GM21381 (cell line): ENCODE data around the gene PYGB.

ENCODE experiments used
- ATAC-seq: cut with Tn5 transposase; IDR thresholded peaks from one replicate; pipeline ENCODE4 v1.9.1; 2021; ENCODE audit warnings: mild to moderate bottlenecking, moderate library complexity; ENCODE audit not compliant: unreplicated experiment

PYGB gene

GRCh38 chr20:25247956-25248785 lies at the start of gene PYGB:
TSS of gene PYGB (plus strand) at chr20:25248085. CDS start at chr20:25248179, 94 bp downstream.
- peak; percentile 67 for ATAC-seq

GRCh38 chr20:25198663-25199383 lies 49.1 kb upstream of the PYGB start:
- no peak for ATAC-seq

DNA sequence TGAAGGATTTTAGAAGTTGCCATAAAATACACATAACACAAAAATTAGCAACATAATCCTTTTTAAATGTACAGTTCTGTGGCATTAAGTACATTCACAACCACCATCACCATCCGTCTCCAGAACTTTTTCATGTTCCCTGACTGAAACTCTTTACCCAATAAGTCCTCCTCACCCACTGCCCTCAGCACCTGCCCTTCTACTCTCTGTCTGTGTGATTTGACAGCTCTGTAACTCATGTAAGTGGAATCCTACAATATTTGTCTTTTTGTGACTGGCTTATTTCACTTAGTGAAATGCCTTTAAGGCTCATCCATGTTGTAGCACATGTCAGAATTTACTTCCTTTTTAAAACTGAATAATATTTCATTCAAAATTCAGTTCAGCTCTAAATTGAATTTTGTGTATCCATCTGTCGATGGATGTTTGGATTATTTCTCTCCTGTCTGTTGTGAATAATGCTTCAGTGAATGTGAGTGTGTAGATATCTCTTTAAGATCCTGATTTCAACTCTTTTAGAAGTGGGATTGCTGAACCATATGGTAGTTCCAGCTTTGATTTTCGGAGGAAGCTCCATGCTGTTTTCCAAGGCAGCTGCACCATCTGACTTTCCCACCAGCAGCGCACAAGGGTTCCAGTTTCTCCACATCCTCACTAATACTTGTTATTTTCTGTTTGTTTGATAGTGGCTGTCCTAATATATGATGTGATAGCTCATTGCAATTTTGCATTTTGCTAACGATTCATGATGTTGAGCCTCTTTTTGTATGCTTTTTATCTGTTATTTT lies 48.2 kb upstream of the PYGB start:
- no peak for ATAC-seq

GRCh38 chr20:25203089-25203488 lies 44.8 kb upstream of the PYGB start:
- ATAC-seq = no peak

GRCh38 chr20:25203871-25204320 lies 44.0 kb upstream of the PYGB start:
- no peak for ATAC-seq

DNA sequence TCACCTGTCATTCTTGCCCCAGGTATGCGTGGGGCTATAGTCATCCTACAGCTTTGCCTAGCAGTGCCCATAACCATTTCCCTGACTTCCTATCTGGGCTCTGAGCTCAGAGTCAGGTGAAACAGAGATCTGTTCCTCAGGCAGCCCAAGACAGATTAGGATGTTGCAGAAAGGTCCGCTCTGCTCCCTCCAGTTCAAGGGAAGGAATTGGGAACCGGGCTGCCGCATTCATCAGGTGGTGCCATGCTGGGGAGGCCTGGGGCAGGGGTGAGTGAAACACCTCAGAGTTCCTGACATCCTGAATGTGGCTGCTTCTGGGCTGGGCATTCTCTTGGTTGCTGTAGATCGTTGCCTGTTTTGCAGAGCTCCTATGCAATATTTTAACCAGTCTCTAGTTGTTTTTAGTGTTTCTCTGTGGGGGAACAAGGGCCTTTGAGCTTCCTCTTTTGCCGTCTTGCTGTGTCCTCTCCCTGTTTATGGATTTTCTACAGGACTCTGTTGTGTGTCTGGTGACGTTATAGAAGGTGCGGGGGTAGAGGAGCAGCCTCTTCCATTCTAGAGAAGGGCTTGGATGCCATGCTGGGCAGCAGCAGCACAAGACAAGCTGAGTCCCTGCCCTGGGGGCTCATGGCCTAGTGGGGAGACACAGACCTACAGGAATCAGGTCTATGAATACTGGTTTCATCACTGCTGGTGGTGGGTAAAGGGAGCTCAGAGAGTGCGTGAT lies 43.2 kb upstream of the PYGB start:
- ATAC-seq = no peak

- ATAC-seq = no peak
Observed at GRCh38 chr20:25205277-25206062, 42.4 kb upstream of the PYGB start.

DNA sequence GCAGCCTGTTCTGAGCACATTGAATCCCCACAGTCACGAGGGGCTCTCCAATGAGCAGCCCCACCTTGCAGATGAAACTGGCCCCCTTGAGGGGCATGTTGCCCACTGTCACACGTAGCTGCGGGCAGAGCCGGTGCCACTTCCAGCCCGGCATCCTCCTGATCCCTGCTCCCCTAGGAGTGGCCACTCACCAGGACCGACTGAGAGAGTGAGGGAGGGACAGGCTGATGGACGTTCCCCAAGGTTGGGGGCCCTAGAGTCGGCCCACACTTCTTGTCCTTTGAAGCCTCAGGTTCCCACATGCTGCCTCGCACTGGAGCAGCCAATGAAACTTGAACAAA lies 41.9 kb upstream of the PYGB start:
- no peak for ATAC-seq

DNA sequence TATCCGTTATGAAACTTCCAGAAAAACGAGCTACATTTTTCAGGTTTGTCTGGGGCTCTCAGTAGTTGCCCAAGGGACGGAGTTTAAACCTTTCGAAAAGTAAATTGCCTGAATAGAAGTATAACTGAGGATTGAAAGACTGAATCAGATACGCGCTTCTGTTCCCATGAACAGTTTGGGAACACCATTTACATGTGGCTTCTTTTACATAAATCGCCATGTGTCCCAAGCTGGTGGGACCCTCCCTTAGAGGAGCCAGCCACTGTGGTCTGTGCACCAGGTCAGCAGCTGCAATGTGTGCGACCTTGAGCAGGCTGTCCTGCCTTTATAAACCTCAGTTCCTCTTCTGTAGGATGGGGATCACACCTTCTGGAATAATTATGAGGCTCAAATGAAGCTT lies 41.3 kb upstream of the PYGB start:
- no peak for ATAC-seq

DNA sequence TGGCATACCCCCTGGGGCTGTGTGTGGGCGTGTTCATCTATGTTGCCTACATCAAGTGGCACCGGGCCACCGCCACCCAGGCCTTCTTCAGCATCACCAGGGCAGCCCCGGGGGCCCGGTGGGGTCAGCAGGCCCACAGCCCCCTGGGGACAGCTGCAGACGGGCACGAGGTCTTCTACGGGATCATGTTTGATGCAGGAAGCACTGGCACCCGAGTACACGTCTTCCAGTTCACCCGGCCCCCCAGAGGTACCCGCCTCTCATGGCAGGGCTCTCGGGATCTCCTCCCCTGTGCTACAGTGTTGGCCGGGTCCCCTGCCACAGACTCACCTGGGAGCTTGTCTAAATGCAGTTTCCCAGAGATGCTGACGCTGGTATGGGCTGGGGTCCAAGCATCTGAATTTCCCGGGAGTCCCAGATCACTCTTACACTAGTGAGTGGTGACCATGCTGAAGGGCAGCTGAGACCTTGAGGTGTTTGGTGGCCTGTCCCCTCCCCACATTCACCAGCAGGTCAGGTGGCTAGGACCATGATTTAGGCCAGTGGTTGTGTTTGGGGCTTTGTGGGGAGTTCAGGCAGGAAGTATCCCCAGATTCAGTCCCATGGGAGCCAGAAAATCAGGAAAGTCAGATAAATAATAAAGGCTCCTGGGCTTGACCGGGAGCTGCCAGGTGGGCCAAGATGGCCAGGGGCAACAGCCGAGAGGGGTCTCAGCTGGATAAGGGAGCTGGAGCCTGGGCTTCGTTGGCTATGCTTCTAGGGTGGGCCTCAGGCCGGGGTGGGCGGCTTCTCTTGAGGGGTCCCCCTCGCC lies 40.5 kb upstream of the PYGB start:
- ATAC-seq = no peak

DNA sequence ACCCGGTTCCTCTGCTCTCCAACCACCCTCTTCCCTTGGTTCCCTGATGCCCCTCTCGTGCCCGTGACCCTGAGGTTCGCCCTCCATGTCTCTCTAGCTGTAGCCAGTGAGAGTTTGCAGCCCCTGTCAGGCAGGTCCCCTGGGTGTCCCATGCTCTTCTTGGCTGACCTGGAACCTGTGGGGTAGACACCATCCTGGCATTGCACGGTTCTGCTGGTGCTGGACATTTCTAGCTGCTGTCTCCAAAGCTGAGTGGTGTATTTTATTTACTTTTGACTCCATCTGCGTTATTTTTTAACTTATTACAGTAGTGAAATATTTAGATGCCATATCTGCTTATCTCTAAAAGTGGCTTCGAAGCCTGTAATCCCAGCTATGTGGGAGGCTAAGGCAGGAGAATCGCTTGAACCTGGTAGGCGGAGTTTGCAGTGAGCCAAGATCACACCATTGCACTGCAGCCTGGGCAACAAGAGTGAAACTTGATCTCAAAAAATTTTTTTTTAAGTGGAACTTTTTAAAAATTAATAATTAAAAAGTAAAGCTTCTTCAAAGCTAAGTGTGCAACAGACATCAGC lies 39.8 kb upstream of the PYGB start:
- no peak for ATAC-seq

GRCh38 chr20:25209400-25209799 lies 38.5 kb upstream of the PYGB start:
- ATAC-seq = no peak

DNA sequence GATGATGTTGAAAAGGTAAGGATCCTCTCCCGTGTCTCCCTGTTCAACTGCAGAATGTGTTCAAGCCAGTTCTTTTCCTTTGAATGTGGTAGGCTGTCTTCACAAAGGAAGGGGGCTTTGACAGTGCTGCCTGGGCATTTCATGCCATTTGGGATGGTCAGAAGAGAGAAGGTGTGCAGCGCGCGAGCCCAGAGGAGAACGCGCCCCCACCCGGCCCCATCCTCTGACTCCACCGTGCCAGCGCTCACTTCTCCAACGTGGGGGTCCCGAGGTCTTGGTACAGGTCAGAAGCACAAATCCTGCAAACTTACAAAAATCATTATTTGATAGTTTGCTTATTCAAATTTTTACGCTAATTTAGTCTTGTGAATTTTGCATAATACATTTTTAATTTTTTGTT lies 38.0 kb upstream of the PYGB start:
- ATAC-seq = no peak

GRCh38 chr20:25211273-25211672 lies 36.6 kb upstream of the PYGB start:
- no peak for ATAC-seq

DNA sequence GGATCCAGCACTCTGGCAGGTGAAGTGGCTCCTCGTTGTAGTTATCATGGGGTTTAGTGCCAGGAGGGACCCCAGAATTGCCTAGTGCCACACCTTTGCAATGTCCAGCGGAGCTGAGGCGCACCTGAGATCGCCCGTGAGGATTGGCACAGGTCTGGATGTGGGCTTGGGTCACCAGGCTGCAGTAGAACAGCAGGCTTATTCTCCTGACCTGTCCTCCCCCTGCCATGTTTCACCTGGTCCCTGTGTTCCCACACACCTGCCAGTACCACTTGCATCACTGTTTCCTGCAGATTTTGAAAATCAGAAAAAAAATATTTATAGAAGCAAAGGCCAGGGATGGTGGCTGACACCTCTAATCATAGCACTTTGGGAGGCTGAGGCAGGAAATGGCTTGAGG lies 35.6 kb upstream of the PYGB start:
- no peak for ATAC-seq

- ATAC-seq = no peak
Observed at GRCh38 chr20:25213566-25214425, 34.1 kb upstream of the PYGB start.

DNA sequence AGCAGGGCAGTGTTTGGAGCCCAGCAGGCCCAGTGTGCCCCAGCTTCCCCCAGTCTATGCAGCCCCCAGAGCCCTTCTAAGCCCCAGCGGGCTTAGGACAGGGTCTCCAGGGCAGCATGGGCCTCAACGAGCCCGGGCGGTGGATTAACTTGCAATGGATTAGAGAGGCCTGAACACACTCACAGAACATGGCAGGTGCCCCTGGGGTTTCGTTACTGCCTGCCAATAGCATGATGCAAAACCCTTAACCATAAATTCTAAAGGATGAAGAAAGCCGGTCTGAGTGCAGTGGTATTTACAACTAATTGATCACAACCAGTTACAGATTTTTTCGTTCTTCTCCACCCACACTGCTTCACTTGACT lies 33.5 kb upstream of the PYGB start:
- ATAC-seq = no peak

GRCh38 chr20:25214819-25215218 lies 33.1 kb upstream of the PYGB start:
- ATAC-seq = no peak
